HepG2 (cell line): ENCODE measurements around the gene WLS. TPM values are rescaled to one million over a fixed set of nuclear protein-coding genes. Genes with fewer than 3 reads are reported as not detected.

Experiments
- CBX2 ChIP-seq, 2 experiments: fragments of 200-600 bp in 1 of 2; sonication (generic); formaldehyde crosslinking in 1 of 2; IDR thresholded peaks; 2 replicates each; pipeline versions ENCODE4 v1.7.0 to v1.8.1; 2018 to 2022; ENCODE audit warnings: low read depth in 2 of 2, low read length in 1 of 2, mild to moderate bottlenecking in 1 of 2, missing genetic modification reagents in 1 of 2
- CSRNP1 ChIP-seq: sonication (generic); formaldehyde crosslinking; IDR thresholded peaks from 2 replicates; pipeline ENCODE4 v1.8.1; 2023; ENCODE audit warnings: mild to moderate bottlenecking, missing genetic modification reagents
- GRHL1 ChIP-seq: sonication (generic); formaldehyde crosslinking; conservative IDR thresholded peaks from 2 replicates; pipeline ENCODE4 v1.8.0; 2022; ENCODE audit warnings: missing genetic modification reagents
- MEIS2 ChIP-seq: sonication (generic); formaldehyde crosslinking; IDR thresholded peaks from 2 replicates; pipeline ENCODE4 v1.9.0; 2021; ENCODE audit warnings: mild to moderate bottlenecking, missing genetic modification reagents
- PHF21A ChIP-seq: sonication (generic); formaldehyde crosslinking; IDR thresholded peaks from 2 replicates; pipeline ENCODE4 v1.5.0; 2020; ENCODE audit warnings: mild to moderate bottlenecking, missing genetic modification reagents
- SATB2 ChIP-seq: sonication (generic); formaldehyde crosslinking; IDR thresholded peaks from 2 replicates; pipeline ENCODE4 v1.5.0; 2020; ENCODE audit warnings: missing genetic modification reagents
- ZBTB4 ChIP-seq: sonication (generic); formaldehyde crosslinking; IDR thresholded peaks from 2 replicates; pipeline ENCODE4 v1.4.0; 2020; ENCODE audit warnings: missing genetic modification reagents, mild to moderate bottlenecking, borderline replicate concordance
- ZNF275 ChIP-seq: sonication (generic); formaldehyde crosslinking; IDR thresholded peaks from 2 replicates; pipeline ENCODE4 v1.8.0; 2022; ENCODE audit warnings: missing genetic modification reagents, mild to moderate bottlenecking, inconsistent platforms, borderline replicate concordance
- ZNF30 ChIP-seq: sonication (generic); formaldehyde crosslinking; IDR thresholded peaks from 2 replicates; pipeline ENCODE4 v1.5.0; 2020; ENCODE audit warnings: mild to moderate bottlenecking, missing genetic modification reagents
- ZNF431 ChIP-seq: sonication (generic); formaldehyde crosslinking; IDR thresholded peaks from 2 replicates; pipeline ENCODE4 v1.9.0; 2022; ENCODE audit warnings: missing genetic modification reagents, low read depth, mild to moderate bottlenecking, borderline replicate concordance
- ZNF484 ChIP-seq: sonication (generic); formaldehyde crosslinking; IDR thresholded peaks from 2 replicates; pipeline ENCODE4 v1.5.1; 2020; ENCODE audit warnings: mild to moderate bottlenecking, low read depth, missing genetic modification reagents, borderline replicate concordance
- ZNF503 ChIP-seq: sonication (generic); formaldehyde crosslinking; IDR thresholded peaks from 2 replicates; pipeline ENCODE4 v1.4.0; 2020; ENCODE audit warnings: missing genetic modification reagents
- polyA plus RNA-seq, 8 experiments: library from polyadenylated mRNA; depleted of rRNA in 3 of 8; stranded (reverse) in 7 of 8; unstranded in 1 of 8; fragments of >200 nt; fragmentation: Illumina TruSeq in 4 of 8; extraction: Trizol in 4 of 8; gene quantifications; 2 replicates each; pipeline versions ENCODE4 v1.2.1 to v1.2.3, GENCODE V29; 2011 to 2016; ENCODE audit warnings: low read depth in 4 of 8, missing spikeins in 1 of 8, mixed read lengths in 1 of 8; ENCODE audit not compliant: insufficient read depth in 1 of 8
- total RNA-seq, 5 experiments: library from RNA; depleted of rRNA; stranded (reverse); fragments of >200 nt; fragmentation: Illumina TruSeq; extraction: Trizol; gene quantifications; 2 replicates each; pipeline ENCODE4 v1.2.3, GENCODE V29; 2016; ENCODE audit warnings: low read depth in 1 of 5

The WLS gene
- total and polyA plus RNA-seq, 2 of the 13 experiments (the other 11 are each of a cell fraction or from before 2014, with no cell fraction given) = not detected

- TF ChIP-seq GRHL1 (CRISPR knock-in tag) (no peak), ZNF503 (CRISPR knock-in tag) (no peak), CBX2 (IDR thresholded peaks at IDR 0.05; ENCODE audit: low read depth, low read length) (no peak), CBX2 (CRISPR knock-in tag; IDR thresholded peaks at IDR 0.05; ENCODE audit: low read depth) (no peak), ZNF275 (CRISPR knock-in tag) (no peak), ZNF30 (no peak), ZNF431 (CRISPR knock-in tag) (no peak), MEIS2 (CRISPR knock-in tag) (no peak), SATB2 (no peak), PHF21A (CRISPR knock-in tag) (no peak), ZBTB4 (CRISPR knock-in tag) (no peak), CSRNP1 (CRISPR knock-in tag) (no peak), ZNF484 (no peak)
Measured at GRCh38 chr1:68128820-68129219, 103.5 kb downstream of the WLS start (continued).
